Rectal smooth muscle tissue (tissue), 1 donor: ENCODE data around the gene LGALS9.
"Not testable (repeated sequence)": the region's sequence is repeated elsewhere in the genome, so short reads cannot be mapped to it uniquely, and the experiment has no call there.

Source experiments
- H3K27ac ChIP-seq: one replicate; pipeline ENCODE4 v1.7.0; 2013; ENCODE audit warnings: low read depth, low read length, inconsistent platforms
- H3K27me3 ChIP-seq: one replicate; pipeline ENCODE4 v1.7.0; 2013; ENCODE audit warnings: low read length; ENCODE audit not compliant: control insufficient read depth, insufficient read depth
- H3K36me3 ChIP-seq: one replicate; pipeline ENCODE4 v1.7.0; 2013; ENCODE audit warnings: low read length; ENCODE audit not compliant: control insufficient read depth, insufficient read depth
- H3K4me1 ChIP-seq: one replicate; pipeline ENCODE4 v1.7.0; 2013; ENCODE audit warnings: low read length; ENCODE audit not compliant: control insufficient read depth, insufficient read depth
- H3K4me3 ChIP-seq: one replicate; pipeline ENCODE4 v1.7.0; 2013; ENCODE audit warnings: low read length
- H3K9ac ChIP-seq: one replicate; pipeline ENCODE4 v1.7.0; 2013; ENCODE audit warnings: low read length

Gene LGALS9

DNA sequence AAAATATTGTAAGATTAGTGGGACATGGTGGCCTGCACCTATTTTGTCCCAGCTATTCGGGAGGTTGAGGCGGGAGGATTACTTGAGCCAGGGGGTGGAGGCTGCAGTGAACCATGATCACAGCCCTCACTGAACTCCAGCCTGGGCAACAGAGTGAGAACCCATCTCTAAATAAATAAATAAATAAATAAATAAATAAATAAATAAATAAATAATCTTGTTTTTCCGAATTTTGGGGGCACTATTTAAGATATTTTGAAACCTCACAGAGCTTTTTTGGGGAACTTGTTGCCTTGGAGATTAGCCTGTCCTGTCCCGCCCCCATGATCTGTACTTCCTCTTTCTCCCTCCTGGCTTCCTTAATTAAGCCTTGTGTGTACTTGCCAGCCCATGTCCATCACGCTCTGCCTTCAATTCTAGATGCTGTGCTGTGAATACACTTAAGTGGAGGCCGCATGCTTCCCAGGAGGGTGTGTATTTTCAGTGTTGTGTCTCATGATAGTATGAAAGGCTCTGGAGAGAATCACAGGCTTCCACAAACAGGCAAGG is 4.4 kb downstream of the LGALS9 start:
- H3K9ac ChIP-seq = no peak overlapping the region
- H3K27ac ChIP-seq = no peak overlapping the region
- no peak overlapping the region for H3K4me3 ChIP-seq
- H3K36me3 ChIP-seq = peaks cover under 1% of the 10 kb centered on the region
- peaks cover 10% of the 10 kb centered on the region for H3K4me1 ChIP-seq
- no peaks in the 10 kb centered on the region for H3K27me3 ChIP-seq

DNA sequence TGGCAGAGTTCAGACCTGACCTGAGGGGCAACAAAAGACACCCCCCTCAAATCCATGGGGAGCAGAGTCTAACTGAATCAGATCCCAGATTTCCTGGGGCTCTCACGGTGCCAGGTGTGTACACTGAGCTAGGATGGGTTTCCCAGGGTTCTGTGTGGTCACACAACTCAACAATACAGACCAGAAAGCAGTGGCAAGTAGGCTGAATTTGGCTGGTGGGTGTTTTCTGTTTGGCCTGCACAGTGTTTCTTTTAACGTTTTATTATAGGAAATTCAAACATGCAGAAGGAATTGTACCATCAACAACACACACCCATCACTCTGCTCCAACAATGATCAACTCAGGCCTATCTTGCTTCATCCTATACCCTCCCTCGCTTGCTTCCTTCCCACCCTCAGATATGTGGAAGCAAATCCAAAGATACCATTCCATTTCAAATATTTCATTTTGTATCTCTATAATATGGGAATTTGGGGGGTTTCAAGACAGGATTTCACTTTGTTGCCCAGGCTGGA is 5.1 kb downstream of the LGALS9 start:
- H3K27ac ChIP-seq, H3K27me3 ChIP-seq, H3K4me3 ChIP-seq, H3K36me3 ChIP-seq, H3K9ac ChIP-seq: not testable (repeated sequence)
- H3K4me1 ChIP-seq = peaks cover 10% of the 10 kb centered on the region

DNA sequence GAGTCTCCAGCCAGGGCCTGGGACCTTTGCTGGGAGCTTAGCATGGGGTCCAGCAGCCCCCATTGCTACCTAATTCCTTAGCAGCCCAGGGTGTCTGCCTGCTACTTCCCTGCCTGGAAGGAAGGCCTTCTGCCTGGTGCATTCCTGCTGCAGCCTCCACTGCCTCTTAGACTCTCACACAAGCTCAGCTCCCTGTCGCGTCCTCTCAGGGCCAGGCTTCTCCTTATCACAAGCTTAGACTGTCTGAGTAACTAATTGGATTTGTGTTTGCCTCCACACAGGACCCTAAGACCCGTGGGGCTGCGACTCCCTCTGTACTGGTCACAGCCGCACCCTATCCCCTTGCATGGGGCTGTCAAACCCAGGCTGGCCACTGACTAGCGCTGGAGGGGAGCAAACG is 6.8 kb downstream of the LGALS9 start:
- H3K9ac ChIP-seq, H3K27ac ChIP-seq, H3K27me3 ChIP-seq, H3K4me3 ChIP-seq, H3K36me3 ChIP-seq, H3K4me1 ChIP-seq: not testable (repeated sequence)

DNA sequence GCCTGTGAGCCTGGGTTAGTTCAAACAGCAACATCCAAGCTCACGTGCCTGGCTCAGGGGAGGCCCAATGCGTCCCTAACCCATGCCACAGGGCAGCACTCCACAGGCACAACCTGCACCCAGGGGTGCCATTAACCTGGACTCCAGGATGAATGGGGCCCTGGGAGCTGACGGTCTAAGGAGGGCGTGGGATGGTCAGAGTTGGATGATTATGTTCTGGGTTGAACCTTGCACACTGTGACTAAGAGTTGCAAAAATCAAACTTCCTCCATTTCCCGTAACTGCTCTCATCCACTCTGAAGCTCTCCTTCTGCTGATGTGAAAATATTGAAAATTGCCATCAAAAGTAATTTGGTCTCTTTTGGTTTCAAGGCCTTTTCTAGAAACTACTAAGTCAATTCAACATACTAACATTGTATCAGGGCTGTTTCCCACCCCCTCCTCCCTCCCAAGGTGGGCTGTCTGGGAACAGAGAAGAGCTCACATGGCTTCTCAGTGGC is 7.5 kb downstream of the LGALS9 start:
- not testable (repeated sequence) for H3K4me3 ChIP-seq, H3K36me3 ChIP-seq, H3K9ac ChIP-seq, H3K4me1 ChIP-seq, H3K27ac ChIP-seq, H3K27me3 ChIP-seq

DNA sequence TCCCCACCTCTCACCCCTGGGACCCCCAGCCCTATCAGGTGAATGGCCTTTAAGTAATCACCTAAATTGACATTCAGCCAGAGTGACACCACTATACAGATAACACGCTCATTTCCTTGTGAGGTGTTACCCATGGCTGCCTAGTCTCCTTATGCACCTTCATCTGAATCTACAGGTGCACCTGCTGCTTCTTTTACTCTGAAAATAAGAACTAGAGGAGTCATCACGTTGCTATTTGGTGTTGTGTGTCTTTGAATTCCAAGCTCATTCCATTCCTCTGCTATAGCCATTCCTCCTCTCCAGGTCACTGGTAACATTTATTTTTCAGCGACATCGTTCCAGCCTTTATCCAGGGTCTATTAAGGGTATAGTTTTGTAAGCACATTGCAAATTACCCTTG is 9.8 kb downstream of the LGALS9 start:
- no peak overlapping the region for H3K4me3 ChIP-seq
- no peak overlapping the region for H3K27ac ChIP-seq

DNA sequence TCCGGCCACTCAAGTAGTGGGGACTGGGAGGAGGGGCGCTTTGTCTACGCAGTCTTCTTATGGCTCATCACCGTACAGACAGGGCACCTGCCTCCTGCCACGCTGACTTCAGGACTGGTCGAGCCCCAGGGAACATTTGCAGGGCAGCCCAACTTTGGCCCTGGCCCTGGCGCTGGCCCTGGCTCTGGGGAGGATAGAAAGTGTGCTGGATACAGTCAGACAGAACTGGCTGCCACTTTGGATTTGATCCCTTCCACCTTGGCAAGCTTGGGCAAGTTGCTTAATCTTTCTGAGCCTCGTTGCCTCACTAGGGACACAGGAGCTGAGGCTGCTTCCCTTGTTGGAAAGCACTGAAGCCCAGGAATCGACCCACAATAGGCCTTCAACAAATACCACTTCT is 13.6 kb downstream of the LGALS9 start:
- H3K4me1 ChIP-seq = no peaks in the 10 kb centered on the region
- H3K27ac ChIP-seq = no peak overlapping the region
- H3K27me3 ChIP-seq = no peaks in the 10 kb centered on the region
- peaks cover 11% of the 10 kb centered on the region for H3K36me3 ChIP-seq
- H3K9ac ChIP-seq = no peak overlapping the region
- no peak overlapping the region for H3K4me3 ChIP-seq

More for the DNA sequence above, 9.8 kb downstream of the LGALS9 start:
- H3K27me3 ChIP-seq = no peaks in the 10 kb centered on the region
- no peak overlapping the region for H3K9ac ChIP-seq
- no peaks in the 10 kb centered on the region for H3K4me1 ChIP-seq
- H3K36me3 ChIP-seq = peaks cover 9% of the 10 kb centered on the region

DNA sequence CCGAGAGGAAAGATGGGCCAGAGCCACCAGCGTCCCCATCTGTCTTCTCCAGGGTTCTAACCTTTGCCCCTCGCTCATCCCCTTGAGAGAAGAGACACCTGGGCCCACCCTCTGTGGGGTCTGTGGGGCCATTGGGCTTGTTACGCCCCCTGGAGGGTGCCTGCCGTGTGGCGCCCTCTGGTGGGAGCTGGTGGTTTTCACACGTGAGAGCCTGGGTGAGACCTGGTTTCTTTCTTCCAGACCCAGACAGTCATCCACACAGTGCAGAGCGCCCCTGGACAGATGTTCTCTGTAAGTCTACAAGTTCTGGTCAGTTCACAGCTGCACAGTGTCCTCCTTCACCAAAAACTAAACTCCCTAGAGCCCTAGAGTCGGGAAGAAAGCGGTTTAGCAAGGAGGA is 14.6 kb downstream of the LGALS9 start:
- not testable (repeated sequence) for H3K4me1 ChIP-seq, H3K27ac ChIP-seq, H3K27me3 ChIP-seq, H3K36me3 ChIP-seq, H3K4me3 ChIP-seq, H3K9ac ChIP-seq

DNA sequence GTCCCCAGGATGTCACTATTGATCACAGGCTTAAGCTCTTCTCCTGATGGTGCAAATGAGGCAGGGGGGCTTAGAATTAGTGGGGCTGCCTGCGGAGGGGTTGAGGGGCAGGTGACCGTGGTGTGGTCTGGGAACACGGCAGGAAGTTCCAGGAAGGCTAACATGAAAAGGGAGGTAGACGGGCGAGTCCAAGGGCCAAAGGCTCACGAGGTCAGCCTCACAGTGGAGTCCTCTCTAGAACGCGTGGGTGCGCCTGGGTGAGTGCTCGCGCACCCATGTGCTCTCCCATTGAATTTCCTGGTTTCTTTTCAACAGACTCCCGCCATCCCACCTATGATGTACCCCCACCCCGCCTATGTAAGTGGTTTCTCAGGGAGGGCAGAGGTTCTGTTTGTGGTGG is 15.2 kb downstream of the LGALS9 start:
- Histone ChIP-seq H3K27me3 (no peaks in the 10 kb centered on the region), H3K36me3 (peaks cover 2% of the 10 kb centered on the region), H3K4me1 (no peaks in the 10 kb centered on the region), H3K4me3 (no peak overlapping the region), H3K9ac (no peak overlapping the region), H3K27ac (no peak overlapping the region)

DNA sequence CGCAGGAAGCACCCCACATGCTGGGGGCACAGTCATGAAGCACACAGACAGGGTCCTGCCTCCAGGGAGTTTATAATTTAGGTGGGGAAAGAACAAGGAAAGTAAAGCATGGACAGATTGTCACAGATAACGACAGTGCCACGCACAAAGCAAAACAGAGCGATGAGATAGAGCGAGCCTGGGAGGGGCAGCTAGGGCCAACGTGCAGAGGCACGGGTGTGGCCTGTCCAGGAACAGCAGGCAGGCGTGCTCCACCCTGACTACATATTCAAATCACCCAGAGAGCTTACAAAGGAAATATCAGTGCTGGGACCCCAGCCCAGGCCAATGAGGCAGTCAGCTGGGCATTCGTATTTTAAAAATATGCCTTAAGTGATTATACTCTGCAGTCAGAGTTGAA is 16.8 kb downstream of the LGALS9 start:
- Histone ChIP-seq H3K27ac (no peak overlapping the region), H3K4me3 (no peak overlapping the region)

DNA sequence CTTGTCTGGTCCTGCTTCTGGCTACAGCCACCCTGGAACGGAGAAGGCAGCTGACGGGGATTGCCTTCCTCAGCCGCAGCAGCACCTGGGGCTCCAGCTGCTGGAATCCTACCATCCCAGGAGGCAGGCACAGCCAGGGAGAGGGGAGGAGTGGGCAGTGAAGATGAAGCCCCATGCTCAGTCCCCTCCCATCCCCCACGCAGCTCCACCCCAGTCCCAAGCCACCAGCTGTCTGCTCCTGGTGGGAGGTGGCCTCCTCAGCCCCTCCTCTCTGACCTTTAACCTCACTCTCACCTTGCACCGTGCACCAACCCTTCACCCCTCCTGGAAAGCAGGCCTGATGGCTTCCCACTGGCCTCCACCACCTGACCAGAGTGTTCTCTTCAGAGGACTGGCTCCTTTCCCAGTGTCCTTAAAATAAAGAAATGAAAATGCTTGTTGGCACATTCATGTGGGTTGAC is 18.2 kb downstream of the LGALS9 start:
- H3K27ac ChIP-seq = not testable (repeated sequence)

More for the DNA sequence above, 16.8 kb downstream of the LGALS9 start:
- H3K36me3 ChIP-seq = peaks cover 2% of the 10 kb centered on the region
- no peak overlapping the region for H3K9ac ChIP-seq
- H3K27me3 ChIP-seq = no peaks in the 10 kb centered on the region
- no peaks in the 10 kb centered on the region for H3K4me1 ChIP-seq

DNA sequence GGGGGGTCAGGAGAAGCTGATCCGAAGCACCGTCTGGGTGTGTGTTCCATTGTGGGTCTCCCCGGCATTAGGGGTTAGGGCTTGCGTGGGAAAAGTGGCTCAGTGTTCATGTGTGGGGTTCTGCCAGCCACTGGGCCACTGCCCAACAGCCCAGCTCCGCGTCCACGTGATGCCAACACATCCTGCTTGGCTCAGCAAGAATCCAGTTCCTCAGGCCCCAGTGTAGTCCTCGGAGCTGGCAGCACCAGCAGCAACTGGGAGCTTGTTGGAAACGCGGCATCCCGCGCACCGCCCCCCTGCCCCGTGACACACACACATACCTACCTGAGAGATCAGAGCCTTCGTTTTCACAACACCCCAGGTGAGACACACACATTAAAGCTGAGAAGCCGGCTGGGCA is 18.9 kb downstream of the LGALS9 start:
- no peaks in the 10 kb centered on the region for H3K27me3 ChIP-seq
- no peaks in the 10 kb centered on the region for H3K4me1 ChIP-seq
- peaks cover 2% of the 10 kb centered on the region for H3K36me3 ChIP-seq
- H3K4me3 ChIP-seq = no peak overlapping the region
- H3K27ac ChIP-seq = no peak overlapping the region
- no peak overlapping the region for H3K9ac ChIP-seq

More for the DNA sequence above, 18.2 kb downstream of the LGALS9 start:
- not testable (repeated sequence) for H3K4me3 ChIP-seq, H3K27me3 ChIP-seq, H3K4me1 ChIP-seq, H3K36me3 ChIP-seq, H3K9ac ChIP-seq

DNA sequence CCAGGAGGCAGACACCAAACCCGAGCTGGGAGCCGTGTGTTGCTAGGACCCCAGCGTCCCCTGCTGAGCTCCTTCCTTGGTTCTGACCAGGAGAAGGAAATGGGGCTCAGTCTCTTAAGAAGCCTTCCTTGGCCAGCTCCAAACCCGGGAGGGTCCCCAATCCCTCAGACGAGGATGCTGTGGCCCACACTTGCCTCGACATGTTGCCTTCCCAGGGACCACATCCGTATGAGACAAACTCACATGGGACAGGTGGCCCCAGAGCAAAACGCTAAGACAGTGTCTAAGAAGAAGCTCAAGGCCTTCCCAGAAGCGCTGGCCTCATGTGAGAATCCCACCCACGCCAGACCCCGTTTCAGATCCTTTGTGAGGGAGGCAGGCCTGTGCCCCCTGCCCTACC is 19.8 kb downstream of the LGALS9 start:
- Histone ChIP-seq H3K4me3 (no peak overlapping the region), H3K9ac (no peak overlapping the region), H3K36me3 (peaks cover 1% of the 10 kb centered on the region), H3K27me3 (no peaks in the 10 kb centered on the region), H3K4me1 (no peaks in the 10 kb centered on the region), H3K27ac (no peak overlapping the region)
